ENCODE results near the gene ZNF714.

GRCh38 chr19:21158523-21159135 is 76.6 kb downstream of the ZNF714 start:
- no peak for TF ChIP-seq ARNT (IDR thresholded peaks at IDR 0.05)
- TF ChIP-seq NFRKB (IDR thresholded peaks at IDR 0.05), result no peak
- no peak for TF ChIP-seq SP1 (IDR thresholded peaks at IDR 0.05)
- no peak for TF ChIP-seq TARDBP (IDR thresholded peaks at IDR 0.05)
- no peak for TF ChIP-seq L3MBTL2 (conservative IDR thresholded peaks at IDR 0.05)
- no peak for TF ChIP-seq ELF4 (IDR thresholded peaks at IDR 0.05)
- no peak for TF ChIP-seq SUZ12 (IDR thresholded peaks at IDR 0.05)
- no peak for TF ChIP-seq FOXA1 (IDR thresholded peaks at IDR 0.05)
- TF ChIP-seq FOXK2 (IDR thresholded peaks at IDR 0.05), result no peak
- TF ChIP-seq LEF1 (IDR thresholded peaks at IDR 0.05; ENCODE audit: borderline replicate concordance), result no peak
- TF ChIP-seq ZNF384 (IDR thresholded peaks at IDR 0.05), result no peak
- TF ChIP-seq PKNOX1 (IDR thresholded peaks at IDR 0.05), result no peak
- no peak for TF ChIP-seq BHLHE40 (IDR thresholded peaks at IDR 0.05; ENCODE audit: borderline replicate concordance)

Data from HEK293T (cell line).